Neural progenitor cell (in vitro differentiated cells): ENCODE data around the gene MEF2B.

Experiments used
- EZH2phosphoT487 ChIP-seq: fragments of 200-600 bp; sonication (generic); IDR thresholded peaks from 2 replicates; pipeline ENCODE4 v1.6.1; 2017; ENCODE audit warnings: antibody characterized with exemption
- TF ChIP-seq, protein P1 (sequence below): fragments of 200-600 bp; sonication (generic); IDR thresholded peaks from 2 replicates; pipeline ENCODE4 v1.5.1; 2017; ENCODE audit warnings: antibody characterized with exemption, mild to moderate bottlenecking

DNA sequence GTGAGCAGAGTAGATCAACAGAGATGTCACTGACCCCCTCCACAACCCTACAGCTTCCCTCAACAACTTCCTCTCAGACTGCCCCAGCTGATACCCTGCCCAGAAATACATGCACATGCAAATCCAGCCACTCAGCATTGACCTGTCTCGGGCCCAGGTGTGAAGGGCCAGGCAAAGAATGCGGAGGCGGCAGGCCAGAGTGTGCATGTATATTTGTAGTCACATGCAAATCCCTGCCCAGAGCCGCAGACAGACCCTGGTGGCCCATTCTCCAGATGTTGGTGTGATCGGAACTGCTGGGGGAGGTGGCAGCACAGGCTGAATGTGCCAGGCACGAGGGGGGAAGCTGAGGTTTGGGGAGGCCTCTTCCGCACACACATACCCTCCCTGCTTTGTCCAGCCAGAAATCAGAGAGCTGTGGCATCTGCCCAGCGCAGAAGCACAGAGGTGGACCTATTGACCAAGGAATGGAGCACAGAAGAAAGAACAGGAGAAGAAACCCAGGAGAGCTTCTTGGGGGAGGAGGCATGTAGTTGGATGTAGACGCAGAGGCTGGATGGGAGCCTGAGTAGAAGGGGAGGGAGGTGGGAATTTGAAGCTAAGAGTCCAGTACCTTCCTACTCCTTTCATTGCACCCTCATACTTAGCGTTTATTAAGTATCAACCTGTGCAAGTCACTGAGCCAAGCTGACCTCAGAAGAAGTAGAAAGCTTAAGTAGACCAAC is 14.4 kb downstream of the MEF2B start:
- TF ChIP-seq, protein P1, sequence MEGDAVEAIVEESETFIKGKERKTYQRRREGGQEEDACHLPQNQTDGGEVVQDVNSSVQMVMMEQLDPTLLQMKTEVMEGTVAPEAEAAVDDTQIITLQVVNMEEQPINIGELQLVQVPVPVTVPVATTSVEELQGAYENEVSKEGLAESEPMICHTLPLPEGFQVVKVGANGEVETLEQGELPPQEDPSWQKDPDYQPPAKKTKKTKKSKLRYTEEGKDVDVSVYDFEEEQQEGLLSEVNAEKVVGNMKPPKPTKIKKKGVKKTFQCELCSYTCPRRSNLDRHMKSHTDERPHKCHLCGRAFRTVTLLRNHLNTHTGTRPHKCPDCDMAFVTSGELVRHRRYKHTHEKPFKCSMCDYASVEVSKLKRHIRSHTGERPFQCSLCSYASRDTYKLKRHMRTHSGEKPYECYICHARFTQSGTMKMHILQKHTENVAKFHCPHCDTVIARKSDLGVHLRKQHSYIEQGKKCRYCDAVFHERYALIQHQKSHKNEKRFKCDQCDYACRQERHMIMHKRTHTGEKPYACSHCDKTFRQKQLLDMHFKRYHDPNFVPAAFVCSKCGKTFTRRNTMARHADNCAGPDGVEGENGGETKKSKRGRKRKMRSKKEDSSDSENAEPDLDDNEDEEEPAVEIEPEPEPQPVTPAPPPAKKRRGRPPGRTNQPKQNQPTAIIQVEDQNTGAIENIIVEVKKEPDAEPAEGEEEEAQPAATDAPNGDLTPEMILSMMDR, result no peak
- TF ChIP-seq EZH2phosphoT487, result no peak
